HG02943 (cell line): ENCODE measurements around the gene TNFAIP8L1.
"Not testable (repeated sequence)": the region's sequence is repeated elsewhere in the genome, so short reads cannot be mapped to it uniquely, and the experiment has no call there.

ENCODE experiments used
- ATAC-seq: cut with Tn5 transposase; IDR thresholded peaks from one replicate; pipeline ENCODE4 v1.9.1; 2021; ENCODE audit warnings: mild to moderate bottlenecking, low read depth, moderate library complexity; ENCODE audit not compliant: unreplicated experiment

The TNFAIP8L1 gene

DNA sequence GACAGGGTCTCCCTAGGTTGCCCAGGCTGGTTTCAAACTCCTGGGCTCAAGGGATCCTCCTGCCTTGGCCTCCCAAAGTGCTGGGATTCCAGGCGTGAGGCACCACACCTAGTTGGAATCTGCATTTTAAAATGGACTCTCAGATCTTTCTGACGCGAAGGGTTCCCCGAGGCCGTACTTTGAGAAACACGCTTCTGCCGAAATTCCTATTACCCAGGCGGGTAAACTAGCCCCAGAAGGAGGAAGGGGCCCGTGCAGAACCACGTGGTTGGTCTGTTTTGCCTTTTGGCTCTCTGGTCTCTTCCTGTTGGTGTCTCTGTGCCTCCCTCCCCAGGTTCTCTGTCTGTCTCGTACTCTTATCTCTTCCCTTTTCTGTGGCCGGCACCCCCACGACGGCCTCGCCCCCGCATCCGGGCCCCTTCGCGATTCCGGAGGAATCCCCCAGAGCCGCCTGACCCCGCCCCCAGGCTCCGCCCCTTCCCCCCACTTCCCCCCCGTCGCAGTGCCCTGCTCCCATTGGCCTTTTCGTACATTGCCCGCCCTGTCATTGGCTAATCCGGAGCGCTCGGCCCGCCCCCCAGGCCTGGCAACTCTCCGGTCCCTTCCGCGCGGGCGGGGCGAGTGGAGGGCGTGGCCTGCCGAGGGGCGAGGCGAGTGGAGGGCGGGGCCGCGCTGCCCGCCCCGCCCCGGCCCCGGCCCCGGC lies at the start of gene TNFAIP8L1:
Gene TNFAIP8L1 (plus strand): TSS at position 689 of the 703 bp plus-strand sequence. CDS start 12,354 bp downstream, outside the sequence.
- peak; percentile 67 for ATAC-seq

DNA sequence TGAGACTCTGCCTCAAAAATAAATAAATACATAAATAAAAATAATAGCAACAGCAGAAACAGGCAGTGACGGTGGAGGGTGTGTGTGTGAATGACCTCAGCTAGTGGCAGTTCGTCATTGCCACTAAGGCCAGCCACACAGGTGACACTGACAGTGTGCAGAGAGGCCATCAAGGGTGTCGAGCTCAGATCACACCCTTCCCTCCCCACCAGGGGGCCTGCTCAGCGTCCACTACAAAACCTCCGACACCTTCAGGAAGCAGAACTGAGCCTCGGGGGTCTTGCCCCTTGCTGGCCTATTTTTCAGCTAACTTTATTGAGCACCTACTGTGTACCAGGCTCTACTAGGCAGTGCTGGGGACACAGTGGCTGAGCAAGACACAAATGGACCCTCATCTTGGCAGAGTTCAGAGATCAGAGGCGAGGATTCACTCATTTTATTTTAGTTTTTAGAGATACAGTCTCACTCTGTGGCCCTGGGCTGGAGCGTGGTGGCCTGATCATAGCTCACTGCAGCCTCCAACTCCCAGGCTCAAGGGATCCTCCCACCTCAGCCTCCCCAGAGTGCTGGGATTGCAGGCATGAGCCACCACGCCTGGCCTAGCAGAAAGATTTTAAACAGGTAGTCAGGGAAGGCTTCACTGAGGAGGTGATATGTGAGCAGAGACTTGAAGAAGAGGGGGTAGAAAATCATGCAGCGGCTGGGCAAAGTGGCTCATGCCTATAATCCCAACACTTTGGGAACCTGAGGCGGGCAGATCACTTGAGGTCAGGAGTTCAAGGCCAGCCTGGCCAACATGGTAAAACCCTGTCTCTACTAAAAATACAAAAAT lies 49.5 kb upstream of the TNFAIP8L1 start:
- no peak for ATAC-seq

DNA sequence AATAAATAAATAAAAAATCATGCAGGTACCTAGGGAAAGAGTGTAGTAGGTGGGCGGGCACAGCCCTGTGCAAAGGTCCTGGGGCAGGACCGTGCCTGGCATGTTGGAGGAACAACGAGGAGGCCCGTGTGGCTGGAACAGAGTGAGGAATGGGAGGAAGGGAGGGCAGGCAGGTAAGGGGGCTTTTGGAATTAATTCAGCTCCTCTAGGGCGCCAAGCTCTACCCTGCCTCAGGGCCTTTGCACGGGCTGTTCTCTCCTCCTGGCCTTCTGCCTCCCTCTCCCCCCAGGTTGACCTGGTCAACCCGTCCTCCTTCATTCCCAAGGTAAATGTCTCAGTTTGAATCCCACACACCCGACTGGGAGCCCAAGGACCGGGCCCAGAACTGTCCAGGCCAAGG lies 48.8 kb upstream of the TNFAIP8L1 start:
- ATAC-seq: no peak

DNA sequence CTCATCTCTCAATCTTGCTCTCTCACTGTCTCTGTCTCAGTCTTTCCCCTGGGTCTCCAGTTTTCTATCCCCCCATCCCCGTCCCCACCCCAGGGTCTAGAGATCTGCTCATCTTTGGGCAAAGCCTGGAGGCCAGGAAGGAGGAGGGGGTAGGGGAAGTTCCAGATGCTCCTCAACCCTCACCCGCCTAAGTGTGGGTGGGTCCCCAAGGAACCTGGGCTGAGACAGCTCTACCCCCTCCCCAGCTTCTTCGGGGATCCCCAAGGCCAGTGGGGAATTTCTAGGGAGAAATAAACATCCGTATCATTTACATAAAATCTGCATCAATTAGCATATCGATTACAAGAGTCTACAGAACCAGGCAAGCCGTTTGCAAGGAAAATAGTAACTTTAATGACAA lies 48.0 kb upstream of the TNFAIP8L1 start:
- ATAC-seq: no peak

DNA sequence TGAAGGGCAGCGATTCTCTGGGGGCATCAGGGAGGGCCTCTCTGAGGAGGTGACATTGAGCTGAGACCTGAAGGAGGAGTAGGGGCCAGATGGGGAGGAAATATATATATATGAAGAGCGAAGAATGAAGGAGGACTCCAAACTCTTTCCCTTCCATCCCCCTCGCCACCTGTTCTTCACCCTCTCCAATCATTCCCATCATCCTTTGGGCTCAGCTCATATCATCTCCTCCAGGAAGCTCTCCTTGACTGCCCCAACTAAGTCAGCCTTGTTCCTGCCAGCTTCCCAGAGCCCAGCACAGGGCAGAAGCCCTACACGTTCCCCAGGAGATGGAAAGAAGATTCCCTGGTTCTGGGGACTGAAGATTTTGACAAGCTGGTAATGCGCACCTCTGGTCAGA lies 46.9 kb upstream of the TNFAIP8L1 start:
- ATAC-seq: no peak

DNA sequence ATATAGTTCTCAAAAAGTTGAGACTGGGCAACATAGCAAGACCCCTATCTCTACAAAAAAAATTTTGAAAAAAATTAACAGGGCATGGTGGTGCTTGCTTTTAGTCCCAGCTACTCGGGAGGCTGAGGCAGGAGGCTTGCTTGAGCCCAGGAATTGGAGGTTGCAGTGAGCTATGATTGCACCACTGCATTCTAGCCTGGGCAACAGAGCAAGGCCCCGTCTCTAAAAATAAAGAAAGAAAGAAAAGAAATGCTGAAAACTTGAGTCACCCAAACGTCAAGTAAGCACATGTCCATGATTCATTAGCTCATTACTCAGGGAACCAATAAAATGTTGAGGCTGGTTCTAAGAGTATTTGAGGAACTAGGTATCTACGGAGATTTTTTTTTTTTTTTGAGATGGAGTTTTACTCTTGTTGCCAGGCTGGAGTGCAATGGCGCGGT lies 45.9 kb upstream of the TNFAIP8L1 start:
- no peak for ATAC-seq

DNA sequence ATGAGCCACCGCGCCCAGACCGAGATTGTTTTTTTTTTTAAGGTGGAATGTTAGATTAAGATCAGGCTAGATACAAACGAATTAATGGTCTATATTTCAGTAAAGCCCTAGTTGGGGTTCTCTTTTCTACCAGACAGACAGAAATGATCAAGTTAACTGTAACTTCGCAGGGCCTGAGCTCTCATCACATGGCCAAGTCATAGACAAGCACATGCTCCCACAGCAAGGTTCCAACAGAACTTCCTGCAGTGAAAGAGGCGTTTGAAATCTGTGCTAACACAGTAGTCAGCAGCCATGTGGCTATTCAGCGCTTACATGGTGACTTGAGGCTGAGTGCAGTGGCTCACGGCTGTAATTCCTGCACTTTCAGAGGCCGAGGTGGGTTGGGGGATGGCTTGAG lies 45.1 kb upstream of the TNFAIP8L1 start:
- no peak for ATAC-seq

DNA sequence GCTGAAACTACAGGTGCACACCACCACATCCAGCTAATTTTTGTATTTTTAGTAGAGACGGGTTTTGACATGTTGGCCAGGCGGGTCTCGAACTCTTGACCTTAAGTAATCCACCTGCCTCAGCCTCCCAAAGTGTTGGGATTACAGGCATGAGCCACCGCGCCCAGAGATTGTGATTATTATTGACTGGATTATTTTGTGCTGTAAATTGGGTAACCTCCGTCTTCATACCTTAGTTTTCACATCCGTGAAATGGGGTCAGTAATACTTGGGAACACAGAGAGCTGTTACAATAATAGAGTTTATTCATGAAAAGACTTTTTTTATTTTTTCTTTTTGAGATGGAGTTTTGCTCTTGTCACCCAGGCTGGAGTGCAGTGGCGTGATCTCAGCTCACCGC lies 44.2 kb upstream of the TNFAIP8L1 start:
- ATAC-seq: not testable (repeated sequence)

DNA sequence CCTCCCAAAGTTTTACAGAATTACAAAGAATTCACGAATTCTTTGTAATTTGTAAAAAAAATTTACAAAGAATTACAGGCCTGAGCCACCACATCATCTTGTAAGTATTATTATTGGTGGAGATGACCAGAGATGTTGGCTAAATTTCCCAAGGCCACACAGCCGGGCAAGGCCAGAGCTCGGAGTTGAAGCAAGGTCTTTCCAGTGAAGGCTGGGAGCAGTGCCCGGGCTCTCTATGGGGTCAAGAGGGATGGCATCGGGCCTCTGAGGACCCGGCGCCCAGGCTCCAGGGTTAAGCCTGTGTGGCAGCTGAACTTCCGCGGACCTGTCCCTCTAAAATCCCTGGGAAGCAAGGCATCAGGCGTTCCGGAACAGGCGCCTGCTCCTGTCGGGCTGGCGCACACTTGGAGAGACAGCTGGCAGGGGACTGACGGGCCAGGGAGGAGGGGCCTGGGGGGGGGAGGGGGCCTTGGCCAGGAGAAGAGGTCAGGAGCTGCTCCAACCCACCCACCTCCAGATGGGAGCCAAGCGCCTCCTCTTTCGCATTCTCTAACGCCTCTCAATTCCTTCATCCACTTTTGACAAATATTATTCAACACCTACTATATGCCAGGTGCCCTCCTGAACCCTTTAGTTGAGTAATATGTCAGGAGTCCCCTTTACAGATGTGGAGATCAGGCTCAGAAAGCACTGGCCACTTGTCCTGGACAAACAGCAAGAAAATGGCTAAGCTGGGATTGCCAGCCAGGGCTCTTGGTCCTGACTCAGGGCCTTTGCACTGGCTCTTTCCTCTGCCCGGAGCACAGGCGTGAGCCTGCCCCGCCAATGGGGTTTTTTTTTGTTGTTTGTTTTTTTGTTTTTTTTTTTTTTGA lies 43.0 kb upstream of the TNFAIP8L1 start:
- ATAC-seq: no peak

DNA sequence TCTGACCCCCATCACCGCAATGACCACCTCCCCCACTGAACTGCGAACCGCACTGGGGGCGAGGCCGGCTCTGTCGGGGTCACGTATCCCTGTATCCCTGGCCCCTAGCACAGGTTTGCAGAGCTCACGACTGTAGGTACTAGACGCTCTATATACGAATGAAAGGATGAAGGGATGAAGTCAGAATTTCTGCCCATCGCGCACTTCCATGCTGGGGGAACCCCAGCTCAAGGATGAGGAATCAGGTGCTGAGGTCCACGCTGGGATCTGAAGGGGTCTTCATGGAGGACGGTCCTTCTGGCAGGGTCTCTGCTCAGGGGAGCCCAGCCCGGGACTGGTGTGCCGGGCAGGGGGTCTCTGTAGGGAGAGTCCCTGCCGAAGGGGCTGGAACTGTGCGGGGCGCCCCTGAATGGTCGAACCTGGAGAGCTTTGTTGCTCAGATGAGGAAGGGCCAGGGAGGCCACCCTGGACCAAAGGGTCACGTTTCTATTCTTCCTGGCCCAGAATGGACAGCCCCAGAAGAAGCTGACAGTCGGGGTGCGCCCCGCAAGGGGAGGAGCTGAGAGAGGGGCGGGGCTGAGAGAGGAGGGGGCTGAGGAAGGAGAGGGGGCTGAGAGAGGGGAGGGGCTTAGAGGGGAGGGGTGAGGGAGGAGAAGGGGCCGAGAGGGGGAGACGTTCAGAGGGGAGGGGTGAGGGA lies 41.9 kb upstream of the TNFAIP8L1 start:
- no peak for ATAC-seq

DNA sequence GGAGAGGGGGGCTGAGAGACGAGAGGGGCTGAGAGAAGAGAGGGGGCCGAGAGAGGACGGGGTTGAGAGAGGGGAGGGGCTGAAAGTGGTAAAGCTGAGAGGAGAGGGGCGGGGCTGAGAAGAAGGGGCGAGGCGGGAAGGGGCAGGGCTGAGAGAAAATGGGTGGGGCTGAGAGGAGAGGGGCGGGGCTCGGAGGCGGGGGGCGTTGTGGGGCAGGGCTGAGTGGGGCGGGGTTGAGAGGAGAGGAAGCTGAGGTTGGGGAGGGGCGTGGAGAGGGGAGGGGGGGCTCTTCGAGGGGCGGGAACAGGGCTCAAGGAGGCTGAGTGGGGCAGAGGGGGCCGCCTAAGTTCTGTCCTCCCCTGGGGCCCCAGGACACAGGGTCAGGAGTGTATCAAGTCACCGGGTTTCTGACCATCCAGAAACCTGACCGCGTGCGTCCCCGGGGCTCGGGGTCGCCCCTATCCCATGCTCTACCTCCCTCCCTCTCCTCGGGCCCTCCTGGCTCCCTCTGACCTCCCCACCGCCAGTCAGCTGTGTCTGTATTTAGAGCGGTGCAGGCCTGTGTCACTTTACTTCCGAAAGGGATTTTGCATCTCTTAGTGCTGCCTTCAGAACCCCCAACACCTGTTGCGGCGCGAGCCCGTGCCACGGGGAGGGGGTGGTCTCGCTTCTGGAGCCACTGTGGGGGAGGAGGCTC lies 41.2 kb upstream of the TNFAIP8L1 start:
- ATAC-seq: no peak

DNA sequence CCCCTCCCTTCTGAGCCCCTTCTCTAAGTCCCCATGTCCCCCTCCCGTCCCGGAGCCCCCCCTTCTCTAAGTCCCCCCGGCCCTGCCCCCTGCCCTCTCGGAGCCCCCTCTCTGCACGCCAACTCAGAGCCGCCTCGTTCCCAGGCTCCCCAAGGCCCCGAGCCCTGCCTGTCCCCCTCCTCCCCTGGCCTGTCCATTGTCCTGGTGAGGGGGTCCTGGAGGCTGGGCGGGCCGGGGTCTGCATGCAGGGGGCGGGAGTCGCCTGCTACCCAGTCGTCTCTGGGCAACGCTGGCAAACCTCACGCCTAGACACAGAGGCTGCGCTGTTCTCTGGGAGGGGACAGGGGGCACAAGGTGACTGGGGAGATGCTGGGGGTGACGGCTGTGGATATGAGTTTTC lies 40.6 kb upstream of the TNFAIP8L1 start:
- ATAC-seq: no peak

DNA sequence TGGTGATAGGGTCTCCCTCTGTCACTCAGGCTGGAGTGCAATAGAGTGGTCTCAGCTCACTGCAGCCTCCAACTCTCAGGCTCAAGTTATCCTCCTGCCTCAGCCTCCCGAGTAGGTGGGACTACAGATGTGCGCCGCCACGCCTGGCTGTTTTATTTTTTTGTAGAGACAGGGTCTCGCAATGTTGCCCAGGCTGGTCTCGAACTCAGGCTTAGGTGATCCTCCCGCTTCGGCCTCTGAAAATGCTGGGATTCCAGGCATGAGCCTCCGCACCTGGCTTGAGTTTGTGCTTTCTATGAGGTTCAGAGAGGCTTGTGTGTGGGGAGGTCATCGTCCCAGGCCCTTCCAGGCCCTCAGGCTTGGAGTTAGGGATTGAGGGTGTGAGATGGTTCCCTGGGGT lies 39.2 kb upstream of the TNFAIP8L1 start:
- ATAC-seq: no peak

DNA sequence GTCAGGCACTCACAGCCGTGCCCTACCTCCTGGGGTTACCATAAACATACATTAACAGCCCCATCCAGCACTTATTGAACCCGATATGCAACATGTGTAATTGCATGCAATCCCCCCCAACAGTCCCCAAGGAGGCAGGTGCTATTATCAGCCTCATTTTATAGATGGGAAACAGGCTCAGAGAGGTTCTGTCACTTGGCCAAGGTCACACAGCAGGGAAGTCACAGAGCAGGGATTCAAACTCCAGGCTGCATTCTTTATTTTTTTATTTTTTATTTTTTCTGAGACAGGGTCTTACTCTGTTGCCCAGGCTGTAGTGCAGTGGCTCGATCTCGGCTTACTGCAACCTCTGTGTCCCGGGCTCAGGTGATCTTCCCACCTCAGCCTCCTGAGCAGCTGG lies 38.4 kb upstream of the TNFAIP8L1 start:
- no peak for ATAC-seq

DNA sequence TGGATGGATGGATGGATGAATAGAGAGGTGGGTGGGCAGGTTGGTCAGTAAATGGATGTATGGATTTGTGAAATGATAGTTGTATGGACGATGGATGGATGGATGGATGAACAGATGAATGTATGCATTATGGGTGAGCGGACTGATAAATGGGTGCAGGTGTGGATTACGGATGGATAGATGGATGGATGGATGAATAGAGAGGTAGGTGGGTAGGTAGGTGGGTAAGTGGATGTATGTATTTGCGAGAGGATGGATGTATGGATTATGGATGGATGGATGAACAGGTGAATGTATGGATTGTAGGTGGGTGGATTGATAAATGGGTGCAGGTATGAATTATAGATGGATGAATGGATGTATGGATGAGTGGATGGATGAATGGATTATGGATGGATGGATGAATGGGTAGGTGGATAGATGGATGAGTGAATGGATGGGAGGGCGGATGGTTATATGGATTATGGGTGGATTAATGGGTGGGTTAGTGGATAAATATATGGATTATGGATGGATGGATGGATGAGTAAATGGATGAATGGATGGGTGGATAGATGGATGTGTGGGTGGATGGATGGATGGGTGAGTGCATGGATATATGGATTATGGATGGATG lies 37.0 kb upstream of the TNFAIP8L1 start:
- ATAC-seq: no peak

DNA sequence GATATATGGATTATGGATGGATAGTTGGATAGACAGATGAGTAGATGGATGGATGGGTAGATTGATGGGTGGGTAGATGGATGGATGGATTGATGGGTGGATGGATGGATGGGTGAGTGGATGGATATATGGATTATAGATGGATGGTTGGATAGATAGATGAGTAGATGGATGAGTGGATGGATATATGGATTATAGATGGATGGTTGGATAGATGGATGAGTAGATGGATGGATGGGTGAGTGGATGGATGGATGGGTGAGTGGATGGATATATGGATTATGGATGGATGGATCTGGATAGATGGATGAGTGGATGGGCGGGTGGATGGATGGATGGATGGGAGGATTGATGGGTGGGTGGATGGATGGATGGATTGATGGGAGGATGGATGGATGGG lies 36.4 kb upstream of the TNFAIP8L1 start:
- no peak for ATAC-seq

DNA sequence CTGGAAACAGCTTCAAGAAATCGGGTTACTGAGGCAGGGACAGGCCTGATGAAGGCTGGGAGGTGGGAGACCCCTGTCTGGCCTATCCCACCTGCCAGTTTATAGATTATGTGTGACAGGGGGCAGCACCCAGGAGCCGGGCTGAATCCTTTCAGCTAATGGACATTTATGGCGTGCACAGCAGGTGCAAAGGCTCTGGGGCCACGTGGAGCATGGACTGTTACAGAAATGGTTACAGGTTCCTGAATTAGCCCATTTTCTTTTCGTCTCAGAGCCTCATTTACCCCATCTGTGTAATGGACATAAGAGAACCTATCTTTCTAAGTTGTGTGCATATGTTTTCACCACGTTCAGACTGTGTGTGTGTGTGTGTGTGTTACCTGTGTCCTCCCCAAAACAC lies 34.4 kb upstream of the TNFAIP8L1 start:
- ATAC-seq: no peak

DNA sequence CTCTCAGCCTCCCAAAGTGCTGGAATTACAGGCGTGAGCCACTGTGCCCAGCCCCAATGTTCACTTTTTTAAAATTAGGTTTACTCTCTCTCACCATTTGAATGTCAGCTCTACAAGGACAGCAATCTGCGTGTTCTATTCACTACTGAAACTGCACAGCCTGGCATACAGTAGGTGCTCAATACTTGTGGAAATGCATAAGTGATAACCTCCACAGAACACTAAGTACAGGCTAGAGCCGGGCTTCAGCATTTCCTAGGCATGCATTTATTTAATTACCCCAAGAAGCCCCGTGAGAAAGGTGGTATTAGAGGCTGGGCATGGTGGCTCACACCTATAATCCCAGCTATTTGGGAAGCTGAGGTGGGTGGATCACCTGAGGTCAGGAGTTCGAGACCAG lies 33.1 kb upstream of the TNFAIP8L1 start:
- no peak for ATAC-seq

DNA sequence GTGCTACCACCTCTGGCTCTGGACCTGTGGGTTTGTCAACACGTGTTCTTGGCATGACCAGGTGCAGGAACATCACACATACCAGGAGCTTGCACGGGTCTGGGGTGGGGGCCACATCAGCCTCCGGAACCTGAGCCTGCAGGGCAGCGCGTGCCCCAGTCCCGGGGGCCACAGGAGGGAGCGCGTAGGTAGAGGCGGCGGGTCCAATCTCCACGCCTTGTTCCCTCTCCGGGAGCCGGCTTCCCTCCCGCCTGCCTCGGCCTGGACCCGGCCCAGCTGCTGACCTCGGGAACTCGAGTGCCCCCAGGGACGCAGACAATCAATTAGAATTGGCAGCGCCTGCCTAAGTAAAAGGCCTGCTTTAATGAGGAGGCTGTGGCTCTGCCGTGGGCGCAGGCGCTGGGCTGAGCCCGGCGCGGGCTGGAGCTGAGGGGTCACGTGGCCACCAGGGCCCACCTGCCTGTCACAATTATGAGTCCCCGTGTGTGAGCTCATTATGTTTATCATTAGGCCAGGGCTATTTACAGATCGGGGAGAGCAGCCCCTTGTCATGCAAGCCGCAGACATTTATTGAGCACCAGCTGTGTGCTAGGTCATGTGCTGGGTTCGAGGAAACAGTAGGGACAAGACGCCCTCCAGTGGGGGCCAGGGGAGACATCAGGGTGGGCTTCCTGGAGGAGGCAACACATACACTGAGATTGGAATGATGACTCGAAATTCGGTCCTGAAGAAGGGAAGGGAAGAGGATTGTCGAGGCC lies 32.2 kb upstream of the TNFAIP8L1 start:
- no peak for ATAC-seq
